SK-N-SH (cell line): ENCODE measurements around the gene NTRK3. TPM values are rescaled to one million over a fixed set of nuclear protein-coding genes. Genes with fewer than 3 reads are reported as not detected.

Experiments used
- CTCF ChIA-PET: fragments of 300-600, 350-600 bp; formaldehyde crosslinking; extraction: SDS; loops from one replicate; lab custom pipeline; 2021; lab: Yijun Ruan, JAX
- POLR2A ChIA-PET: fragments of 350-600 bp; sonication (Branson Sonifier 250); formaldehyde crosslinking; extraction: SDS; loops from one replicate; lab custom pipeline; 2020; ENCODE audit warnings: antibody characterized with exemption, inconsistent platforms; lab: Yijun Ruan, JAX
- DNase-seq: peaks from one replicate; pipeline ENCODE4 v3.0.0; 2012
- H2AFZ ChIP-seq: fragments of 200-600 bp; sonication (generic); 2 replicates; pipeline ENCODE4 v1.8.1; 2016; ENCODE audit warnings: antibody characterized with exemption, mild to moderate bottlenecking, low read depth
- H3F3A ChIP-seq: fragments of 200-600 bp; sonication (generic); replicated peaks from 2 replicates; pipeline ENCODE3; 2016; ENCODE audit warnings: antibody characterized with exemption, mild to moderate bottlenecking; ENCODE audit not compliant: insufficient read depth
- H3K27ac ChIP-seq, 2 experiments: fragments of 200-500 bp in 1 of 2; fragments of 200-600 bp in 1 of 2; sonication (Bioruptor generic) in 1 of 2; sonication (generic), shearing (Covaris generic) in 1 of 2; 2 replicates each; pipeline versions ENCODE4 v1.5.1 to v1.6.1; 2014 to 2016; ENCODE audit warnings: low read depth in 2 of 2, inconsistent platforms in 1 of 2, low read length in 1 of 2, mild to moderate bottlenecking in 1 of 2, mixed read lengths in 1 of 2
- H3K27me3 ChIP-seq: fragments of 200-600 bp; sonication (generic), shearing (Covaris generic); 2 replicates; pipeline ENCODE4 v1.6.1; 2016; ENCODE audit warnings: mixed run types; ENCODE audit not compliant: insufficient read depth
- H3K36me3 ChIP-seq, 2 experiments: fragments of 200-500 bp in 1 of 2; fragments of 200-600 bp in 1 of 2; sonication (Bioruptor generic) in 1 of 2; sonication (generic) in 1 of 2; replicated peaks in 1 of 2; 2 replicates each; pipeline versions ENCODE3 to v1.5.1; 2014 to 2016; ENCODE audit warnings: low read length in 1 of 2, mild to moderate bottlenecking in 1 of 2; ENCODE audit not compliant: insufficient read depth in 2 of 2, control insufficient read depth in 1 of 2
- H3K4me1 ChIP-seq, 2 experiments: fragments of 200-500 bp in 1 of 2; fragments of 200-600 bp in 1 of 2; sonication (Bioruptor generic) in 1 of 2; sonication (generic), shearing (Covaris generic) in 1 of 2; 2 replicates each; pipeline versions ENCODE4 v1.5.1 to v1.6.1; 2014 to 2016; ENCODE audit warnings: low read depth in 1 of 2, low read length in 1 of 2, mixed run types in 1 of 2; ENCODE audit not compliant: insufficient read depth in 2 of 2, control insufficient read depth in 1 of 2
- H3K4me2 ChIP-seq: fragments of 200-600 bp; sonication (generic), shearing (Covaris generic); 2 replicates; pipeline ENCODE4 v1.6.1; 2017; ENCODE audit warnings: mixed run types
- H3K4me3 ChIP-seq, 2 experiments: fragments of 200-500 bp in 1 of 2; fragments of 200-600 bp in 1 of 2; sonication (Bioruptor generic) in 1 of 2; sonication (generic), shearing (Covaris generic) in 1 of 2; 2 replicates each; pipeline versions ENCODE4 v1.5.1 to v1.8.1; 2014 to 2016; ENCODE audit warnings: low read depth in 2 of 2, inconsistent platforms in 1 of 2, low read length in 1 of 2, mild to moderate bottlenecking in 1 of 2, mixed read lengths in 1 of 2, moderate library complexity in 1 of 2
- H3K79me2 ChIP-seq: fragments of 200-600 bp; sonication (generic); 2 replicates; pipeline ENCODE4 v1.8.1; 2017; ENCODE audit warnings: mild to moderate bottlenecking; ENCODE audit not compliant: insufficient read depth
- H3K9ac ChIP-seq: fragments of 200-600 bp; sonication (generic); 2 replicates; pipeline ENCODE4 v1.6.1; 2017; ENCODE audit warnings: mixed run types
- H3K9me2 ChIP-seq: fragments of 200-600 bp; sonication (generic); 2 replicates; pipeline ENCODE4 v1.6.1; 2017; ENCODE audit warnings: mixed run types
- H3K9me3 ChIP-seq: fragments of 200-600 bp; sonication (generic); 2 replicates; pipeline ENCODE4 v1.6.1; 2017; ENCODE audit warnings: mixed run types, mild to moderate bottlenecking, moderate library complexity
- H4K20me1 ChIP-seq: fragments of 200-600 bp; sonication (generic); 2 replicates; pipeline ENCODE4 v1.6.1; 2017; ENCODE audit warnings: mild to moderate bottlenecking, mixed run types; ENCODE audit not compliant: insufficient read depth
- CTCF ChIP-seq: fragments of 200-600 bp; sonication (generic); IDR thresholded peaks from 2 replicates; pipeline ENCODE4 v1.6.1; 2017; ENCODE audit warnings: antibody characterized with exemption, mild to moderate bottlenecking, moderate library complexity
- EP300 ChIP-seq, 2 experiments: IDR thresholded peaks; 2 replicates each; pipeline versions ENCODE4 v1.4.0 to v1.6.1; 2012; ENCODE audit warnings: borderline replicate concordance in 1 of 2, low read depth in 1 of 2, low read length in 1 of 2
- FOSL2 ChIP-seq: IDR thresholded peaks from 2 replicates; pipeline ENCODE4 v1.4.0; 2012; ENCODE audit warnings: low read depth, mild to moderate bottlenecking, moderate library complexity, borderline replicate concordance
- FOXJ3 ChIP-seq: sonication (generic); formaldehyde crosslinking; IDR thresholded peaks from 2 replicates; pipeline ENCODE4 v1.5.1; 2020; ENCODE audit warnings: mild to moderate bottlenecking, missing genetic modification reagents
- FOXM1 ChIP-seq: IDR thresholded peaks from 2 replicates; pipeline ENCODE4 v1.4.0; 2012; ENCODE audit warnings: low read depth, mild to moderate bottlenecking
- GATA2 ChIP-seq: sonication (generic); formaldehyde crosslinking; IDR thresholded peaks from 2 replicates; pipeline ENCODE4 v1.5.0; 2020; ENCODE audit warnings: mild to moderate bottlenecking, missing genetic modification reagents
- IRF3 ChIP-seq: fragments of 150-350 bp; IDR thresholded peaks from 2 replicates; pipeline ENCODE4 v1.6.1; 2016; ENCODE audit warnings: mild to moderate bottlenecking, low read depth, low read length
- MEF2A ChIP-seq: IDR thresholded peaks from 2 replicates; pipeline ENCODE4 v1.4.0; 2012; ENCODE audit warnings: low read depth, borderline replicate concordance
- NFIC ChIP-seq: IDR thresholded peaks from 2 replicates; pipeline ENCODE4 v1.4.0; 2012; ENCODE audit warnings: borderline replicate concordance
- NRF1 ChIP-seq: IDR thresholded peaks from 2 replicates; pipeline ENCODE4 v1.6.1; 2012; ENCODE audit warnings: low read depth, mild to moderate bottlenecking, low read length
- PBX3 ChIP-seq: IDR thresholded peaks from 2 replicates; pipeline ENCODE4; 2012
- RAD21 ChIP-seq: IDR thresholded peaks from 2 replicates; pipeline ENCODE4 v1.6.1; 2012; ENCODE audit warnings: mild to moderate bottlenecking, low read length
- RCOR1 ChIP-seq: fragments of 150-350 bp; IDR thresholded peaks from 2 replicates; pipeline ENCODE4 v1.6.1; 2017; ENCODE audit warnings: antibody characterized with exemption, low read length
- RXRA ChIP-seq: IDR thresholded peaks from 2 replicates; pipeline ENCODE4 v1.4.0; 2012; ENCODE audit warnings: low read depth, mild to moderate bottlenecking, borderline replicate concordance
- SIN3A ChIP-seq: IDR thresholded peaks from 2 replicates; pipeline ENCODE4 v1.6.1; 2012; ENCODE audit warnings: low read depth, mild to moderate bottlenecking, low read length, moderate library complexity, borderline replicate concordance
- TEAD4 ChIP-seq: IDR thresholded peaks from 2 replicates; pipeline ENCODE4 v1.4.0; 2012; ENCODE audit warnings: mild to moderate bottlenecking, borderline replicate concordance; ENCODE audit not compliant: insufficient read depth
- USF2 ChIP-seq: fragments of 150-350 bp; IDR thresholded peaks from 2 replicates; pipeline ENCODE4 v1.6.1; 2017; ENCODE audit warnings: antibody characterized with exemption, low read length, low read depth, borderline replicate concordance
- YY1 ChIP-seq: IDR thresholded peaks from 2 replicates; pipeline ENCODE4 v1.4.0; 2012; ENCODE audit warnings: low read depth, mild to moderate bottlenecking
- WGBS: methylation state at CpG from one replicate; pipeline ENCODE4 v1.1.6; 2017; ENCODE audit warnings: low lambda C conversion rate; 5-methylcytosine and 5-hydroxymethylcytosine counted together
- polyA plus RNA-seq, 3 experiments: library from polyadenylated mRNA; depleted of rRNA; stranded (reverse); fragments of >200 nt; gene quantifications; 2 replicates each; pipeline ENCODE4 v1.2.3, GENCODE V29; 2012

NTRK3 gene
- polyA plus RNA-seq, 1 of the 3 experiments (the other 2 are of a cell fraction), result 2.6 TPM

DNA sequence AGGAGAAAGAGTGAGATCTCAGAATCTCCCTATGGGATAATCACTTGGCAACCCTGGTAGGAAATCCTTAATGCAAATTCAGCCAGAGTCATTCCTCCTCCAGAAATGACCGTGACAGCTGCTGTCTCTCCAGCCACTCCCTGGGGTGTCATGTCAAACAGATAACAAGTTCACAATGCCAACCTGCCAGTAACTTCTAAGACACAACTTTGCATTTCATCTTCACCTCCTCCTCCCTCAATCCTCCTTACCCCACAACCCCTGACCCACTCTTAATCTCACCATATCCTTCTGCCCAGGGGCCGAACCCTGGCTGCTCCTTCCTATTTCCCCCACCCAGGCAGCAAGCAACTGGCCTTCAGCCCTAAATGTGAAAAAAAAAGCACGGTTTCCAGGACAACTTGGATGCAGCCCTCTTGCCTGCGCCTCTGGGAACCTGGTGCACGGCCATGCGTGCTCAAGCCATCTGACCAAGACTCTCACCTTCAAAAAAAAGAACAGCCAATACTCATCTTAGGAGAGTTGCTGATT is 166.0 kb downstream of the NTRK3 start:
- H3K27ac ChIP-seq, result no peak overlapping the region
- no peaks in the 10 kb centered on the region for H3F3A ChIP-seq
- H3K9me2 ChIP-seq, result no peaks in the 10 kb centered on the region
- no peaks in the 10 kb centered on the region for H3K9me3 ChIP-seq
- no peak overlapping the region for H3K4me2 ChIP-seq
- no peaks in the 10 kb centered on the region for H3K79me2 ChIP-seq
- POLR2A ChIA-PET, result no interaction called here
- 44% methylated on average over 6 of the region's 6 CpGs for WGBS
- no peaks in the 10 kb centered on the region for H3K36me3 ChIP-seq
- peaks cover 0 to 2% of the 10 kb centered on the region in 2 experiments; a peak in 1 of 4 replicates for H3K4me1 ChIP-seq
- CTCF ChIA-PET, result interaction anchor here (1.9 kb wide), 1 partner anchor 184 kb away, joined by 5 read pairs; no protein-coding TSS in a partner anchor
- no peaks in the 10 kb centered on the region for H3K27me3 ChIP-seq
- no peak overlapping the region for H3K4me3 ChIP-seq
- no peak for DNase-seq
- H2AFZ ChIP-seq, result no peak overlapping the region
- no peaks in the 10 kb centered on the region for H4K20me1 ChIP-seq
- H3K9ac ChIP-seq, result no peak overlapping the region
- TF ChIP-seq RXRA, result no peak
- TF ChIP-seq RAD21, result no peak
- TF ChIP-seq RCOR1, result no peak
- no peak for TF ChIP-seq FOXJ3 (CRISPR knock-in tag)
- no peak for TF ChIP-seq FOXM1
- no peak for TF ChIP-seq USF2
- no peak for TF ChIP-seq MEF2A
- TF ChIP-seq YY1, result no peak
- no peak for TF ChIP-seq SIN3A
- no peak for TF ChIP-seq EP300 (IDR thresholded peaks at IDR 0.05; ENCODE audit: borderline replicate concordance in 1 of 2, low read depth in 1 of 2, low read length in 1 of 2)
- no peak for TF ChIP-seq TEAD4
- no peak for TF ChIP-seq NFIC
- TF ChIP-seq CTCF, result no peak
- TF ChIP-seq NRF1, result no peak
- no peak for TF ChIP-seq GATA2 (CRISPR knock-in tag)
- no peak for TF ChIP-seq IRF3
- no peak for TF ChIP-seq PBX3
- TF ChIP-seq FOSL2, result no peak
